Type B pancreatic cell (in vitro differentiated cells): ENCODE measurements around the gene FAAP24. TPM values are rescaled to one million over a fixed set of nuclear protein-coding genes. Genes with fewer than 3 reads are reported as not detected.

ENCODE experiments used
- total RNA-seq: library from RNA; stranded (reverse); gene quantifications from 2 replicates; pipeline ENCODE4 v1.2.1, GENCODE V29; 2021; ENCODE audit warnings: low replicate concordance

FAAP24 gene
- total RNA-seq, 1 donor from 2014 or later, result 4.3 TPM

Other genes with a start within 250 kb of the FAAP24 start
- gene SLC7A9, start 102.5 kb upstream of the FAAP24 start, total RNA-seq, result 3.1 and 7.9 TPM in 2 replicates
- 29.1 and 37.7 TPM in 2 replicates for gene CEP89, start 284 bp upstream of the FAAP24 start, total RNA-seq
- 31.6 and 81.6 TPM in 2 replicates for gene RHPN2, start 92.6 kb downstream of the FAAP24 start, total RNA-seq
- 12.2 and 12.6 TPM in 2 replicates for gene GPATCH1, start 108.9 kb downstream of the FAAP24 start, total RNA-seq
- gene WDR88, start 159.9 kb downstream of the FAAP24 start, total RNA-seq, result 0.45 TPM in 1 of 2 replicates, not detected in the other
- gene LRP3, start 222.1 kb downstream of the FAAP24 start, total RNA-seq, result 24.2 and 49.6 TPM in 2 replicates